ENCODE data around the gene WDFY4. TPM values are rescaled to one million over a fixed set of nuclear protein-coding genes. Genes with fewer than 3 reads are reported as not detected.

WDFY4 gene
- total RNA-seq (2014; rRNA removed; shearing (Covaris generic)) (not detected in 2 replicates), polyA plus RNA-seq (2016; fragmentation: Nextera tagmentation; extraction: Ambion mirVana) (0.05 TPM in 1 of 2 replicates, not detected in the other)

DNA sequence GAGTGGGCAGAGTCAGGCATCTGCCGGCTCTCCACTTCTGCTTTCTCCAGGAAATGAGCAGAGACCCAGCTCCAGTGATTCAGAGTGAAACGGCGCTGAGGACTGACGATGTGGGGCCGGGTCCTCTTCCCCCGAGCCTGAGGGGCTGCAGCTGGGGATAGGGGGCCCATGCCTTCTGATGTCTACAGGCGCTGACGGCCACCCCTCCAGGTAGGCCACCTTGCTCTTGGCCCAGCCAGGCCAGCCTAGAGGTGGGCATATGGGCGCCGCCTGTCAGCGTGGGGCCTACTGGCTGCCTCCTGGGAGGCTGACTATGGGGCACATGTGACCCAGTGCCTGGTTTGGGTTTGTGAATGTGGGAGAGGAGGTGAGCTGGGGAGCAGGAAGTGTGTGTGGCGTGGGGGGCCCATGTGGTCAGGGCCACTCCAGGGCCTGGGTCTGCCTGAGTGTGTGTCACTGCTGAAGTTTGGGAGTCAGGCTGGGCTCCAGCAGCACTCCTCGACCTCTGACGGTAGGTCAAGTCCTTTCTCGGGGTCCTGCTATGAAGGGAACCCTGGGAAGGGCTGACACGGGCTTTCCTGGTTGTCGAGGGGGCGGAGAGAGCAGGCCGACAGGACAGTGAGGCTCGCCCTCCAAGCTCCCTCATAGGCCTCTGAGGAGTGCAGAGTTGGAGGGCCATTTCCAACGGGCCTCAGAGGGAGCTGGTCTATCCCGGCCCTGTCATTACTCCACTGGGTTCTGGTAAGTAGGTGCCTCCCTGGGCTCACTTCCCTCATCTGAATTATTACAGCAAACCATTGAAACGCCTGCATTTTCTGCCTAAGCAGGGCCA, at the start of gene WDFY4:
Gene WDFY4 (plus strand): TSS at position 82 of the 832 bp plus-strand sequence. CDS start 24,860 bp downstream, outside the sequence.
- Histone ChIP-seq H3K9me2 (ENCODE audit: insufficient read depth) (no peaks in the 10 kb centered on the region), H3K4me3 (no peak within 1 kb of the TSS), H3K4me1 (ENCODE audit: insufficient read depth) (no peaks in the 10 kb centered on the region), H3K9ac (no peak within 1 kb of the TSS), H3K4me2 (ENCODE audit: unreplicated experiment) (no peak within 1 kb of the TSS), H4K20me1 (ENCODE audit: insufficient read depth) (no peaks in the 10 kb centered on the region), H3K36me3 (ENCODE audit: low read depth) (no peaks in the 10 kb centered on the region), H2AFZ (no peak within 1 kb of the TSS), H3K27me3 (replicated peaks; ENCODE audit: insufficient read depth) (peaks cover 28% of the 10 kb centered on the region), H3K79me2 (ENCODE audit: insufficient read depth) (no peaks in the 10 kb centered on the region), H3F3A (ENCODE audit: insufficient read depth) (no peaks in the 10 kb centered on the region), H3K27ac (no peak within 1 kb of the TSS), H3K9me3 (ENCODE audit: low read depth) (no peaks in the 10 kb centered on the region)
- 73 to 78% methylated on average over 21 to 22 of the region's 23 CpGs for WGBS, 2 experiments (ENCODE audit: low coverage in 1 of 2, low lambda C conversion rate in 2 of 2, missing lambda C conversion rate in 2 of 2)
- in situ Hi-C loops (cut with MboI): no loop called here
- DNase-seq: no peak
- TF ChIP-seq EZH2phosphoT487 (IDR thresholded peaks at IDR 0.05; ENCODE audit: insufficient read depth, low read depth) (no peak), EZH2 (IDR thresholded peaks at IDR 0.05; ENCODE audit: insufficient read depth, poor library complexity, severe bottlenecking) (no peak)

- no peak for DNase-seq
- in situ Hi-C loops (cut with MboI): no loop called here
- Histone ChIP-seq H3K9me2 (ENCODE audit: insufficient read depth) (no peaks in the 10 kb centered on the region), H3F3A (ENCODE audit: insufficient read depth) (peaks cover 29% of the 10 kb centered on the region), H4K20me1 (ENCODE audit: insufficient read depth) (no peaks in the 10 kb centered on the region), H3K27me3 (replicated peaks; ENCODE audit: insufficient read depth) (no peaks in the 10 kb centered on the region), H3K4me2 (ENCODE audit: unreplicated experiment) (peak overlapping the region; percentile 93), H3K9me3 (ENCODE audit: low read depth) (no peaks in the 10 kb centered on the region), H3K4me3 (peak overlapping the region; percentile 57), H2AFZ (no peak overlapping the region), H3K36me3 (ENCODE audit: low read depth) (no peaks in the 10 kb centered on the region), H3K9ac (peak overlapping the region; percentile 70; the same call in 1 of the 2 replicates), H3K27ac (peak overlapping the region; percentile 90), H3K4me1 (ENCODE audit: insufficient read depth) (peaks cover 41% of the 10 kb centered on the region), H3K79me2 (ENCODE audit: insufficient read depth) (peaks cover 24% of the 10 kb centered on the region)
- TF ChIP-seq EZH2phosphoT487 (IDR thresholded peaks at IDR 0.05; ENCODE audit: insufficient read depth, low read depth): no peak
- no peak for TF ChIP-seq EZH2 (IDR thresholded peaks at IDR 0.05; ENCODE audit: insufficient read depth, poor library complexity, severe bottlenecking)
- 82 to 87% methylated on average over 7 to 8 of the region's 8 CpGs for WGBS, 2 experiments (ENCODE audit: low coverage in 1 of 2, low lambda C conversion rate in 2 of 2, missing lambda C conversion rate in 2 of 2)
Measured at GRCh38 chr10:48634984-48635557, 49.6 kb upstream of the WDFY4 start.

DNA sequence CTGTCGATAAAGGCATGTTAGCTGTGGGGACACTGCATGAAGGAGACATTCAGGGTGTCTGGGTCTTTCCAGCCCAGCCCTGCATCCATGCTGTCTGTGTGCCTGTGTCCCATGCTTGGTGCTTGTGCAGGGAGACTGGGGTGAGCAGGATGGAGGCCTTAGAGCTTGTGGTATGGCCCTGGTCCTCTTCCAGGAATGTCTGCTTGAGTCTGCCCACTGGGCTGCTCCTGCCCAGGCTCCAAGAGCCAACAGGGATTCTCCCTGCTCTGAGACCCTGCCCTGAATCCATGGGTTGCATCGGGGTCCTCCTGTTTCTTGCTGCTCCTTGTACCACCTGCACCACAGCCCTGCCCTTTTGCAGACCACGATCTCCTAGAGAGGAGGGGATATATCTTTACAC, 48.4 kb upstream of the WDFY4 start:
- H2AFZ ChIP-seq: no peak overlapping the region
- no peak overlapping the region for H3K27ac ChIP-seq

DNA sequence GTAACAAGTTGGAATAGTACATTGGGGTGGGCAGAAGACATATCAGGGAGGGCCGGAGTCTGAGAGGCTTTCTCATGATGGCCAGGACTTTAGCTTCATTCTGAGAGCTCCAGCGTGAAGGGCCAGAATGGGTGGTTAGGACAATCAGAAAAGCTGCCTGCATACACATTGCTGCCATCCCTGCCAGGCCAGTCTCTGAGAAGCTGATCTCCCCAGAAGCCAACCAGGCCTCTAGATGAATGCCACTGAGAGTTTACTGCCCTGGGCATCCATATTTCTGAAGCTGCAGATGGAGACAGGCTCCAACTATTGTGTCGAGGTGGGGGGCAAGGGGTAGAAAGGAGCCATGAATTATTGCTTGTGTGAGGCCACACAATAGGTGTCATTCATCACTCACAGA, 47.8 kb upstream of the WDFY4 start:
- H3K36me3 ChIP-seq (ENCODE audit: low read depth): no peaks in the 10 kb centered on the region; the same call in 1 of the 2 replicates
- H4K20me1 ChIP-seq (ENCODE audit: insufficient read depth): no peaks in the 10 kb centered on the region
- WGBS, 2 experiments (ENCODE audit: low coverage in 1 of 2, low lambda C conversion rate in 2 of 2, missing lambda C conversion rate in 2 of 2): 91 to 100% methylated on average over 3 of the region's 3 CpGs
- H3K27me3 ChIP-seq (replicated peaks; ENCODE audit: insufficient read depth): no peaks in the 10 kb centered on the region
- no peak overlapping the region for H3K27ac ChIP-seq
- H2AFZ ChIP-seq: no peak overlapping the region
- H3K9me2 ChIP-seq (ENCODE audit: insufficient read depth): no peaks in the 10 kb centered on the region
- peaks cover 26% of the 10 kb centered on the region for H3F3A ChIP-seq (ENCODE audit: insufficient read depth)
- no peak overlapping the region for H3K4me3 ChIP-seq
- in situ Hi-C loops (cut with MboI): no loop called here
- H3K9me3 ChIP-seq (ENCODE audit: low read depth): no peaks in the 10 kb centered on the region
- TF ChIP-seq EZH2 (IDR thresholded peaks at IDR 0.05; ENCODE audit: insufficient read depth, poor library complexity, severe bottlenecking): no peak
- TF ChIP-seq EZH2phosphoT487 (IDR thresholded peaks at IDR 0.05; ENCODE audit: insufficient read depth, low read depth): no peak
- no peak overlapping the region for H3K4me2 ChIP-seq (ENCODE audit: unreplicated experiment)
- peaks cover 43% of the 10 kb centered on the region for H3K79me2 ChIP-seq (ENCODE audit: insufficient read depth)
- H3K4me1 ChIP-seq (ENCODE audit: insufficient read depth): peaks cover 41% of the 10 kb centered on the region
- H3K9ac ChIP-seq: no peak overlapping the region
- DNase-seq: no peak

More for the DNA sequence above, 48.4 kb upstream of the WDFY4 start:
- no peak for DNase-seq
- H3K4me3 ChIP-seq: no peak overlapping the region
- H3K9me2 ChIP-seq (ENCODE audit: insufficient read depth): no peaks in the 10 kb centered on the region
- no peak for TF ChIP-seq EZH2phosphoT487 (IDR thresholded peaks at IDR 0.05; ENCODE audit: insufficient read depth, low read depth)
- no peak for TF ChIP-seq EZH2 (IDR thresholded peaks at IDR 0.05; ENCODE audit: insufficient read depth, poor library complexity, severe bottlenecking)
- H3K9ac ChIP-seq: no peak overlapping the region
- H3F3A ChIP-seq (ENCODE audit: insufficient read depth): peaks cover 29% of the 10 kb centered on the region
- 70 to 71% methylated on average over 3 of the region's 3 CpGs for WGBS, 2 experiments (ENCODE audit: low coverage in 1 of 2, low lambda C conversion rate in 2 of 2, missing lambda C conversion rate in 2 of 2)
- H3K36me3 ChIP-seq (ENCODE audit: low read depth): no peaks in the 10 kb centered on the region; the same call in 1 of the 2 replicates
- H4K20me1 ChIP-seq (ENCODE audit: insufficient read depth): no peaks in the 10 kb centered on the region
- H3K4me2 ChIP-seq (ENCODE audit: unreplicated experiment): no peak overlapping the region
- no peaks in the 10 kb centered on the region for H3K9me3 ChIP-seq (ENCODE audit: low read depth)
- H3K4me1 ChIP-seq (ENCODE audit: insufficient read depth): peaks cover 46% of the 10 kb centered on the region
- in situ Hi-C loops (cut with MboI): no loop called here
- no peaks in the 10 kb centered on the region for H3K27me3 ChIP-seq (replicated peaks; ENCODE audit: insufficient read depth)
- H3K79me2 ChIP-seq (ENCODE audit: insufficient read depth): peaks cover 36% of the 10 kb centered on the region
